GM21360 (cell line): ENCODE data around the gene IL17REL.

Source experiments
- ATAC-seq: cut with Tn5 transposase; IDR thresholded peaks from one replicate; pipeline ENCODE4 v1.9.1; 2021; ENCODE audit warnings: mild to moderate bottlenecking, moderate library complexity; ENCODE audit not compliant: unreplicated experiment

The IL17REL gene

GRCh38 chr22:50046481-50047245, 34.1 kb upstream of the IL17REL start:
- ATAC-seq, result no peak

DNA sequence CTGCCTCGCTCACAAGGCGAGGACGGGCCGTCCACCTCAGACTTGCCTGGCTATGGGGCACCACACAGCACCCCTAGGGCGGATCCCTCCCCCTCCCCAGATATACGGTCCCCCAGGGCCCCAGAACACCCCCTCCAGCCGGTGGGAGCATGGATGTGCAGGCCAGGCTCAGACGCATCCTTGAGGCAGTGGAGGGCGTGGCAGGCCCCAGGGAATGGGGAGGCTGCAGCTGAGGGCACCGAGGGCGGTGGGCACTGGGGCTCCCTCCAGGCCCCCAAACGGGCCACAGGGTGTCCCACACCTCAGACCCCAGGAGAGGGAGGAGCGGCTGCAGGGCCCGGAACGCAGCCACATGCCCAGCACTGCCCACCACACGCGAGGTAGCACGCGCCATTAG, 33.5 kb upstream of the IL17REL start:
- ATAC-seq, result no peak

DNA sequence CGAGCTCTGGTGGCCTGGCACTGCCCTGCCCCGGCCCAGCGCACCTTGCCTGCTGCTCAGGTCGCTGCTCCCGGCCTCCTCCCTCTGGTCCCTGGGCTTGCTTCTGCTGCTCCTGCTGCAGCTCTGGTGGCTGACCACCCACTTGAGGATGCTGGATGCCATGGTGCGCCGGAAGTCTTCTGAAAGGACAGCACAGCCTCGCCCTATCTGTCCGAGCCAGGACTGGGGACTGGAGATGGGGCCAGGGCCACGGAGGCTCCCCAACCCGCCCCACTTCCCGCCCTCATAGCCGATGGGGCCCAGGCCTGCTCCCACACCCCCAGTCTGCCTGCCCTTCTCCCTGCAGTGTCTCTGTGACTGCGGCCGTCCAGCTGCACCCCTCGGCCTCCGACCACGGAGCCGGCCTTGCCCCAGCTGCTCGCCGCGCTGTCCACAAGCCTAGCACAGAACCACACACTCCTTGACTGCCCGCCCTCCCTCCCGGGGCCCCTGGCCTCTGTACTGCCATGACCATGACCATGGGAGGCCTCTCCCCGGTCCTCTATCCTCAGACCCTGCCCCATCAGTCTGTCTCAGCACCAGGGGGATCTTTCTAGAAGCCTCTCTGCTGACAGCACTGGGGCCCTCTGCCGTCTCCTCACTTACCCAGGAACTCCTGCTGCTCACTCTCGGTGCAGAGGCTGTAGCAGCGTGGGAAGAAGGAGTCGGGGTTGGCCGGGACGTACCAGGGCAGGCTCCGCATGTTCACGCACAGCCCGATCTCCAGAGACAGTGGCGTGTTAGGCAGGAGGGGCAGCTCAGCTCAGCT, 32.9 kb upstream of the IL17REL start:
- no peak for ATAC-seq

GRCh38 chr22:50044485-50045118, 32.0 kb upstream of the IL17REL start:
- no peak for ATAC-seq

DNA sequence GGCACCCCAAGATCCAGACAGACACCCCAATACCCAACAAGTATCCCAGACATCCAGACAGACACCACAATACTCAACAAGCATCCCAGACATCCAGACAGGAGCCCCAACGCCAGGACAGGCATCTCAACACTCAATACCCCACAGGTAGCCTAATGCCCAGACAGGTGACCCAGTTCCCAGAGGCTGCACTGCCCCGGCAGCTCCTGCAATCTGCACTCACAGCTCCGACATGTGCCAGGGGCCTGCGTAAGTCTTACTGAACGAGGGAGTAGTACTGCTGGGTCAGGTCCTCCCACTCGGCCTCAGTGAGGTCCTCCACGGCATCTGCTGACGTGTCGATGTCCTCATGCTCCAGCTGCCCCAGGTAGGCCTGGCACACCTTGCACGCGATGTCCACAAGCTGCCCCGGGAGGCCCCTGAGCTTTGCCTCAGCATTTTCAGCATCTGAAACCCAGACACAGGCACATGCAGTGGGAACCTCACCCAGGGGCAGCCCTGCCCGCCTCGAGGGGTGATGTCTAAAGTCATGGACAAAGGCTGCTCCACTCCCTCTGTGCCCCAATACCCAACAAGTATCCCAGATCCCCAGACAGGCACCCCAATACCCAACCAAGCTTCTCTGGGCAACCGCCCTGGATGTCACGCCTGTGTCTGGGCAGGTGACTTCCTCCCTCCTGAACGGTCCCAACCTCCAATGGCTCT, 28.9 kb upstream of the IL17REL start:
- no peak for ATAC-seq

- ATAC-seq, result no peak
Observed at GRCh38 chr22:50040717-50041116, 28.2 kb upstream of the IL17REL start.

GRCh38 chr22:50039669-50040443, 27.3 kb upstream of the IL17REL start:
- ATAC-seq, result no peak

DNA sequence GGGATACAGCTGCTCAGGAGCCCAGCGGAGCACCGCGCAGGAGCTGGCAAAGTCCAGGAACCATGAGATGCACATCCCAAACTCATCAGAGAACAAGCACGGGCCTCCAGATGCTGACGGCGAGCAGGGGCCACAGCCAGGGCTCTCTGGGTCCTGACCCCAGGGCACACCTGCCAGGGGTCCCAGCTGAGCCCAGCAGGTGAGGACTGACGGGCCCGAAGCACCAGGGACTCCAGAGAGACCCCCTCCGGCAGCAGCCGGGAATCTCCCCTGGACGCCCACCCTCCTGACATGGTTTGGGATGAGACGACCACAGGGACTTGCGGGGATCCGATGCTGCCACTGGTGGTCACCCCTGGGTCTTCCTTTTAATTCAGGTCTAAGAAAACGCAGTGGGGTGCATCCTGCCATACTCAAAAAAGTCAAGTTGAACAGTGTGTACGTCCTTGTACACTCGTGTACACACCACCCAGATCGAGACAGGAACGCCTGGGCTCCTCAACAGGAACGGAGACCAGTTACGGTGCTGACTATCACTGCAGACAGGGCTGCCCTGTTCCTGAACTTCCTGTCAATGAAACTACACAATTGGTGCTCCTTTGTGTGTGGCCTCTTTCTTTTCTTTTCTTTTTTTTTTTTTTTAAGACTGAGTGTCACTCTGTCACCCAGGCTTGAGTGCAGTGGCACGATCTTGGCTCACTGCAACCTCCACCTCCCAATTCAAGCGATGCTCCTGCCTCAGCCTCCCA, 23.6 kb upstream of the IL17REL start:
- ATAC-seq, result no peak

GRCh38 chr22:50035131-50035881, 22.7 kb upstream of the IL17REL start:
- no peak for ATAC-seq

GRCh38 chr22:50034126-50035081, 21.8 kb upstream of the IL17REL start:
- no peak for ATAC-seq

DNA sequence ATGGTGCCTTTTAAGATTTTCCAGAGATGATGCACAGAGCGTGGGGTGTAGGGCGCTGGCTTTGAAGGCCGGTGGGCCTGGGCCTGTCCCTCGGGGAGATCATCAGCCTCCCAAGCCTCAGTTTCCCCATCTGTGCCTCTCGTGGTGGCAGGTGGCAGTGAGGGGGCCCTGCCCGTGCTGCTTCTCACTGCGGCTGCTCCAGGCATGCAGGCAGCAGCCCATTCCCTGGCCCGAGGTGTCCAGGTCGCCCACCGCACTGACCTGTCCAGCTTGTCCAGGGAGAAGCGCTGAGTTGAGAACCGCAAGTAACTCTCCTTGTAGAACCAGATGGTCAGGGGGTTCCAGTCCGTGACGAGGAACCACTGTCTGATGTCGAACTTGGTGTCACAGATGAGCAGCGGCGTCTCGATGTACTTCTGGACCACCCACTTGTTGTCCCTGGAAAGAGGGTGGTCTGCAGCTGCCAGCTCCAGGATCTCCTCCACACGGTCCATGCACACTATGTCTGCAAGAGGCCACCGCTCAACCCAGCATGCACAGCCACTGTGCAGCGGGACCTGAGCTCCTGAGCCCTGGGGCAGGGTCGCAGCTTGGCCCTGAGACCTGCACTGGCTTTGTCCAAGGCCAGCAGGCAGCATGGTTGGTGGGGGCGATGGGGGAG, 20.5 kb upstream of the IL17REL start:
- no peak for ATAC-seq

- no peak for ATAC-seq
Observed at GRCh38 chr22:50032109-50032871, 19.7 kb upstream of the IL17REL start.

DNA sequence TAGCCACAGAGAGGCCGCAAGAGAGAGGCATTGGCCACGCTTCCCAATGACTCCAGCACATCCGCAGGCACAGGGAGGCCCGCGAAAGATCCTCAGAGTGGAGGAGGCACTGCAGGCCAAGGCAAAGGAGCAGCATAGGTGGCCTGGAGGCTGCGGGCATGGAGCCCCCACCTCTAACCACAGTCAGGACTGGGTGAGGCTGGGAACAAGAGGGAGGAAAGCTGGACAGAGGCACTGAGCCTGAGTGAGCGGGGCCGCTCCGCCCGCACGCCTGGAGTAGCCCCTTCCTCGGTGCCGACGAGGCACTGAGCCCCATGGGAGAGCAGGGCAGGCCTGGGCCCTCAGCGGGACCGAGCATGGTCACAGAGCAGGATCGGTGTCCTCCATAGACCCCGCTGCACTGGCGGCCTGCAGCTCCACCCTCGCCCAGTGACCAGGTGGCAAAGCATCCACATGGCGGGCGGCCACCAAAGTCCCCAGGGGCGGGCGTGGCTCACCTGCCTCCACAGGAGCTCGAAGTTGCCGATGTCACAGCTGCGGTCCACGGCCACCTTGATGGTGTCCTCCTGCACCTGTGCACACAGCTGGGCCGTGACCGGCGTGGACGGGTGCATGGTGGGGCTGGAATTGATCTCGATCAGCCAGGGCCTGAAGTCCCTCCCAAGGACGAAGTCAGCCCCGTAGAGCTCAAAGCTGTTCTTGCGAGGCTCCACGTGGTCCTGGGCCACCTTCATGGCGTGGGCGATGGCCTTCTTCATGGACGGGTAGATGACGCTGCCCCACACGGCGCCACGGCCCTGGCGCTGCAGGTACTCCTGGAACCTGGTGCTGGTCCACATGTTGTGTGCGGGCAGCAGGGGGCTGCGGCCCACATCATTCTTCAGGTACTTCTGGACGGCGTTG, 18.9 kb upstream of the IL17REL start:
- ATAC-seq, result no peak

GRCh38 chr22:50030297-50031188, 18.0 kb upstream of the IL17REL start:
- no peak for ATAC-seq
